K562 (cell line): ENCODE data around the gene ENG. TPM values are rescaled to one million over a fixed set of nuclear protein-coding genes. Genes with fewer than 3 reads are reported as not detected.

Experiments used
- ATAC-seq: fragments of 200-7000 bp; cut with Tn5 transposase; 3 replicates; pipeline ENCODE4 v1.9.1; 2020; ENCODE audit warnings: moderate library complexity
- BruUV-seq: library from RNA; stranded (reverse); fragments of 400-500 nt; replicated peaks from 2 replicates; lab custom pipeline; 2021; lab: Mats Ljungman, UMichigan
- CTCF ChIA-PET: fragments of 300-600 bp; formaldehyde crosslinking; extraction: SDS; loops from one replicate; lab custom pipeline; 2021; ENCODE audit warnings: low intra/inter-chr PET ratio; lab: Yijun Ruan, JAX
- POLR2A ChIA-PET: fragments of 300-600, 350-650 bp; sonication (Branson Sonifier 250); formaldehyde crosslinking; extraction: SDS; loops from one replicate; lab custom pipeline; 2021; ENCODE audit warnings: antibody characterized with exemption, inconsistent platforms; lab: Yijun Ruan, JAX
- DNase-seq, 4 experiments: peaks; one replicate each; pipeline versions ENCODE4 v3.0.0 to v3.0.0-alpha.2; 2011 to 2018; ENCODE audit warnings: low spot score in 3 of 4, mixed read lengths in 3 of 4; ENCODE audit errors: extremely low read depth in 1 of 4
- FAIRE-seq: peaks from 2 replicates; lab custom pipeline; 2011; peaks lifted over from hg19 to GRCh38; lab: Jason Lieb, UNC
- H2AFZ ChIP-seq: 2 replicates; pipeline ENCODE4 v1.6.0; 2011; ENCODE audit warnings: low read depth, low read length, control low read depth, inconsistent platforms
- H3K27ac ChIP-seq: fragments of 200-600 bp; 3 replicates; pipeline ENCODE4 v1.8.0; 2011; ENCODE audit warnings: low read depth, mild to moderate bottlenecking, control low read depth, inconsistent platforms, low read length, moderate library complexity, mixed read lengths; ENCODE audit errors: extremely low read depth
- H3K27me3 ChIP-seq, 2 experiments: fragments of 300-600 bp in 1 of 2; 2 replicates in 1 of 2; 3 replicates in 1 of 2; pipeline versions ENCODE4 v1.6.0 to v1.8.0; 2011; ENCODE audit warnings: inconsistent platforms in 2 of 2, low read length in 2 of 2, mild to moderate bottlenecking in 1 of 2, mixed read lengths in 1 of 2, moderate library complexity in 1 of 2; ENCODE audit not compliant: control insufficient read depth in 2 of 2, insufficient read depth in 2 of 2
- H3K36me3 ChIP-seq: fragments of 300-600 bp; 3 replicates; pipeline ENCODE4 v1.8.0; 2011; ENCODE audit warnings: mild to moderate bottlenecking, low read length, inconsistent platforms; ENCODE audit not compliant: control insufficient read depth, insufficient read depth
- H3K4me1 ChIP-seq, 2 experiments: fragments of 200-600 bp in 1 of 2; replicated peaks in 1 of 2; 2 replicates in 1 of 2; 3 replicates in 1 of 2; pipeline versions ENCODE4 v1.5.1 to v1.8.0; 2011; ENCODE audit warnings: inconsistent platforms in 2 of 2, low read length in 2 of 2, mild to moderate bottlenecking in 1 of 2, mixed read lengths in 1 of 2, moderate library complexity in 1 of 2; ENCODE audit not compliant: control insufficient read depth in 2 of 2, insufficient read depth in 2 of 2
- H3K4me2 ChIP-seq: 2 replicates; pipeline ENCODE4 v1.6.1; 2011; ENCODE audit warnings: low read length, control low read depth, inconsistent platforms, mixed read lengths; ENCODE audit not compliant: insufficient read depth
- H3K4me3 ChIP-seq: fragments of 200-600 bp; sonication (generic), shearing (Covaris generic); 2 replicates; pipeline ENCODE4 v1.5.1; 2016; ENCODE audit warnings: control low read depth, inconsistent platforms
- H3K79me2 ChIP-seq: fragments of 200-600 bp; 3 replicates; pipeline ENCODE4 v1.8.0; 2011; ENCODE audit warnings: low read length, inconsistent platforms; ENCODE audit not compliant: control insufficient read depth, insufficient read depth
- H3K9ac ChIP-seq, 2 experiments: 2 replicates each; pipeline versions ENCODE4 v1.6.0 to v1.6.1; 2011; ENCODE audit warnings: low read depth in 2 of 2, low read length in 2 of 2, control low read depth in 1 of 2, inconsistent platforms in 1 of 2, mild to moderate bottlenecking in 1 of 2, mixed read lengths in 1 of 2; ENCODE audit not compliant: insufficient read depth in 1 of 2
- H3K9me1 ChIP-seq: one replicate; pipeline ENCODE4 v1.6.0; 2011; ENCODE audit warnings: inconsistent platforms, mild to moderate bottlenecking, low read length, moderate library complexity; ENCODE audit not compliant: control insufficient read depth, insufficient read depth
- H3K9me3 ChIP-seq: replicated peaks from 2 replicates; pipeline ENCODE4 v1.5.1; 2011; ENCODE audit warnings: low read depth, low read length, inconsistent platforms; ENCODE audit not compliant: control insufficient read depth, insufficient read depth
- H4K20me1 ChIP-seq: replicated peaks from 2 replicates; pipeline ENCODE4 v1.6.1; 2011; ENCODE audit warnings: low read length, inconsistent platforms, mixed read lengths; ENCODE audit not compliant: control insufficient read depth, insufficient read depth
- CREB1 ChIP-seq, 2 experiments: sonication (generic) in 1 of 2; formaldehyde crosslinking in 1 of 2; IDR thresholded peaks; 2 replicates each; pipeline versions ENCODE4 v1.6.1 to v1.8.0; 2012 to 2022; ENCODE audit warnings: inconsistent platforms in 1 of 2, mild to moderate bottlenecking in 1 of 2, missing genetic modification reagents in 1 of 2, moderate library complexity in 1 of 2
- ERF ChIP-seq: fragments of 450-650 bp; formaldehyde crosslinking; IDR thresholded peaks from 2 replicates; pipeline ENCODE4 v1.4.0; 2020; ENCODE audit warnings: mild to moderate bottlenecking, mixed read lengths
- ETV5 ChIP-seq: sonication (generic); formaldehyde crosslinking; IDR thresholded peaks from 2 replicates; pipeline ENCODE4 v1.4.0; 2020; ENCODE audit warnings: low read depth, mild to moderate bottlenecking, missing genetic modification reagents
- HDAC8 ChIP-seq: fragments of 450-650 bp; IDR thresholded peaks from 2 replicates; pipeline ENCODE4 v1.6.1; 2016; ENCODE audit warnings: mild to moderate bottlenecking, missing genetic modification characterization, moderate library complexity, missing compliant biosample characterization
- MYC ChIP-seq, 2 experiments: fragments of 250-450 bp in 1 of 2; sonication (Bioruptor Pico) in 1 of 2; IDR thresholded peaks; 2 replicates each; pipeline versions ENCODE4 v1.5.1 to v1.6.1; 2012 to 2021; ENCODE audit warnings: low read depth in 2 of 2, borderline replicate concordance in 1 of 2, improper control_type of control experiment in 1 of 2, low read length in 1 of 2, mild to moderate bottlenecking in 1 of 2, moderate library complexity in 1 of 2
- NCOA4 ChIP-seq: fragments of 450-650 bp; IDR thresholded peaks from 2 replicates; pipeline ENCODE4 v1.6.1; 2018; ENCODE audit warnings: mild to moderate bottlenecking; ENCODE audit not compliant: partially characterized antibody
- NUFIP1 ChIP-seq: fragments of 450-650 bp; IDR thresholded peaks from 2 replicates; pipeline ENCODE4 v1.6.1; 2018; ENCODE audit not compliant: partially characterized antibody
- SNIP1 ChIP-seq: fragments of 450-650 bp; IDR thresholded peaks from 2 replicates; pipeline ENCODE4 v1.7.1; 2017; ENCODE audit warnings: low read depth, mild to moderate bottlenecking
- SNRNP70 ChIP-seq: fragments of 200-400 bp; formaldehyde crosslinking; optimal IDR thresholded peaks from 2 replicates; pipeline ENCODE3; 2017; ENCODE audit warnings: low read depth, low read length
- SRSF7 ChIP-seq: fragments of 200-400 bp; formaldehyde crosslinking; optimal IDR thresholded peaks from 2 replicates; pipeline ENCODE3; 2017; ENCODE audit warnings: mild to moderate bottlenecking, low read depth, low read length
- TAF7 ChIP-seq: fragments of 450-650 bp; IDR thresholded peaks from 2 replicates; pipeline ENCODE4 v1.6.1; 2016; ENCODE audit warnings: missing genetic modification characterization, missing compliant biosample characterization
- TCF7L2 ChIP-seq: fragments of 150-350 bp; IDR thresholded peaks from 2 replicates; pipeline ENCODE4 v1.6.1; 2016; ENCODE audit warnings: low read depth, mild to moderate bottlenecking, low read length, moderate library complexity
- ZBED1 ChIP-seq: IDR thresholded peaks from 2 replicates; pipeline ENCODE4 v1.6.1; 2014
- ZNF583 ChIP-seq: fragments of 250-450 bp; sonication (Bioruptor Pico); IDR thresholded peaks from 2 replicates; pipeline ENCODE4 v1.4.0; 2020
- ZNF830 ChIP-seq: fragments of 250-450 bp; sonication (Bioruptor Pico); IDR thresholded peaks from 2 replicates; pipeline ENCODE4 v1.5.0; 2021; ENCODE audit warnings: mild to moderate bottlenecking
- WGBS: fragments of 100-300 bp; shearing (Covaris generic); methylation state at CpG from one replicate; pipeline ENCODE4 v1.1.6; 2016; ENCODE audit warnings: low coverage, mixed read lengths; ENCODE audit not compliant: insufficient coverage; ENCODE audit errors: missing lambda C conversion rate; 5-methylcytosine and 5-hydroxymethylcytosine counted together
- in situ Hi-C: fragments of 300-500 bp; cut with MboI; formaldehyde crosslinking; loops from 4 replicates; pipeline ENCODE4 v1.15.0; 2018; ENCODE audit warnings: inconsistent platforms, mixed read lengths
- intact Hi-C: fragments of 100-400 bp; cut with micrococcal nuclease; formaldehyde crosslinking; loops from 2 replicates; pipeline ENCODE4 v1.14.2; 2022
- polyA plus RNA-seq, 8 experiments: library from polyadenylated mRNA; depleted of rRNA in 4 of 8; stranded (reverse) in 5 of 8; unstranded in 3 of 8; fragments of >200 nt; fragmentation: Nextera tagmentation in 2 of 8; fragmentation: Illumina TruSeq in 1 of 8; extraction: Ambion mirVana in 2 of 8; extraction: Trizol in 1 of 8; gene quantifications; 2 replicates each; pipeline versions ENCODE4 v1.2.1 to v1.2.3, GENCODE V29; 2011 to 2014; ENCODE audit warnings: inconsistent platforms in 1 of 8, missing spikeins in 1 of 8
- total RNA-seq, 7 experiments: library from RNA; depleted of rRNA in 6 of 7; stranded (reverse); fragments of >200 nt in 6 of 7; fragmentation: Illumina TruSeq in 2 of 7; extraction: Trizol in 2 of 7; gene quantifications; 2 replicates each; pipeline versions ENCODE4 v1.2.1 to v1.2.3, GENCODE V29; 2011 to 2021; ENCODE audit warnings: low replicate concordance in 1 of 7
- TF ChIP-seq, protein P1 (sequence below): sonication (generic); formaldehyde crosslinking; IDR thresholded peaks from 2 replicates; pipeline ENCODE4 v1.5.0; 2020; ENCODE audit warnings: missing genetic modification reagents

ENG gene
- total and polyA plus RNA-seq, 9 of the 15 experiments (the other 6 are each of a cell fraction or from before 2014, with no cell fraction given) = 0.04 to 0.40 (median 0.14) TPM; not detected in 1

DNA sequence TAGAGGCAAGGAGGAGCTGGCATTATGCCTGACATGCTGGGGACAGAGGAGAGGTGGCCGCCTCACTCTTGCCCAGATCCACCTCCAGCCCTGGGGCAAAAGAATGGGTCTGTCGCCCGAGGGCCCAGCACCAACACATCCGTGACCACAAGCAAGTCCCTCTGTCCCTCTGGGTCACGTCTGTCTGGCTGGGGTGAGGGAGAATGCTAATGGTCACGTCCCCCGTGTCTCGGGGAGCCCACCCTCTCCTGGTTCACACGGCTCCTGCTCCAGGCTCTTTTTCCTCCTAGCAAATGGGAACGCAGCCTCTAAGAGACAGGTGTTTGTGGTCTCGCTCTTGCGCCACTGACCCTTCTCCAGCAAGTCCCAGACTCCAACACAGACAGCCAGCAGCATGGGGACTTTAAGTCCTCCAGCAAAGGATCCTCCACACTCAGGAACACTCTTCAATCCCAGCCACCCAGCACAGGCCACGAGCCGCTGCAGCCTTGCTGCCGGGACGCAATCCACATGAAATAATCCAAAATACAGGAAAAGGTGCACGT, 4.1 kb downstream of the ENG start:
- POLR2A ChIA-PET = no interaction called here
- Histone ChIP-seq H3K27me3 (no peaks in the 10 kb centered on the region), H2AFZ (no peak overlapping the region), H3K36me3 (no peaks in the 10 kb centered on the region), H3K79me2 (no peaks in the 10 kb centered on the region), H3K9ac (peak overlapping the region in 1 of 2 experiments; percentile 40; a peak in 1 of 4 replicates), H3K9me3 (peaks cover 17% of the 10 kb centered on the region), H3K4me3 (no peak overlapping the region), H3K4me2 (no peak overlapping the region), H3K27ac (no peak overlapping the region), H3K4me1 (peaks cover 17 to 31% of the 10 kb centered on the region in 2 experiments; a peak in 4 of 5 replicates), H3K9me1 (peaks cover 3% of the 10 kb centered on the region), H4K20me1 (no peaks in the 10 kb centered on the region)
- in situ Hi-C loops = no loop called here
- intact Hi-C loops = no loop called here
- TF ChIP-seq SNIP1 = no peak
- no peak for TF ChIP-seq ZNF830 (CRISPR knock-in tag)
- no peak for TF ChIP-seq ZNF583 (CRISPR knock-in tag)
- FAIRE-seq (no peak), DNase-seq (no peak), ATAC-seq (no peak)
- BruUV-seq = no TSS peak
- 79% methylated on average over 17 of the region's 17 CpGs for WGBS
- CTCF ChIA-PET = no interaction called here

DNA sequence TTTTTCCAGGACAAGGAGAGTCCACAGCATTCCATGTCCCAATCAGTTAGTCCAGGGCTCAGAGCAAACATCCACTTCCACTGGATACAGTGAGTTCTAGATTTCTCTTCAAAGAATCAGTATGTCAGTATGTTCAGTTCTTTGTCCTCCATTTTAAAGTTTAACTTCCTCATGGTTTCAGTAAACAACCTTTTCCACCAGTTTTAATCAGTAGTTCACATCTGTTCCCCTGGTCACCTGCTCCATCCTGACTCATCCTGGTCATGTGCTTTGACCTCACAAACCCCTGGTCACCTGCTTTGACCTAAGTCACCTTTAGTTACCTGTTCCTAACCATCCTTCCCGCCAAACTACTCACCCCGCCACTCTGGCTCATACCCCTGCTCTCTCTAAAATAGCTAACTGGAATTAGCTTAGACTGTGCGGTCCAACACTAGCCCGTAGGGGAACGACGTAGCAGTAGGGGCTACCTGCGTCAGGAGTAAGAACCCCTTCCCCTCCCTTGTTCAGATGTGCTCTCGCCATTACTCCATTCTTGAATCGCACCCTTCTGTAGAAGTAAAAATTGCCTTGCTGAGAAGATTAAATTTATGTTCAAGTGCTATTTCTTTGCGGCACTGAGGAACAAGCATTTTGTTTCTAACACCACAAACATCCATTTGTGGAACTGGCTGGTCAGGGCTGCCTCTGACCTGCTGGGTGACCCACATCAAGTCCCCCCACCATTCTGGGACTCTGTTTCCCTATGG, 5.5 kb downstream of the ENG start:
- peaks cover 3% of the 10 kb centered on the region for H3K9me1 ChIP-seq
- H2AFZ ChIP-seq = no peak overlapping the region
- WGBS = 83% methylated on average over 8 of the region's 10 CpGs
- no peak overlapping the region for H3K4me3 ChIP-seq
- CTCF ChIA-PET = no interaction called here
- H3K36me3 ChIP-seq = no peaks in the 10 kb centered on the region
- in situ Hi-C loops = no loop called here
- H3K4me2 ChIP-seq = 0 out of 2 replicates have a peak overlapping the region, but pooled peaks have one; percentile 3
- peaks cover 17% of the 10 kb centered on the region for H3K9me3 ChIP-seq
- no peaks in the 10 kb centered on the region for H3K79me2 ChIP-seq
- peaks cover 23 to 32% of the 10 kb centered on the region in 2 experiments for H3K4me1 ChIP-seq
- no peaks in the 10 kb centered on the region for H3K27me3 ChIP-seq
- POLR2A ChIA-PET = no interaction called here
- no peak overlapping the region for H3K9ac ChIP-seq
- FAIRE-seq (no peak), ATAC-seq (no peak), DNase-seq (no peak)
- intact Hi-C loops = no loop called here
- BruUV-seq = no TSS peak
- H3K27ac ChIP-seq = peak overlapping the region; percentile 25; the same call in 1 of the 3 replicates
- H4K20me1 ChIP-seq = no peaks in the 10 kb centered on the region
- TF ChIP-seq SRSF7 (no peak), SNRNP70 (no peak), TAF7 (no peak), NUFIP1 (no peak), ERF (no peak), CREB1 (IDR thresholded peaks at IDR 0.05) (no peak), CREB1 (CRISPR knock-in tag; IDR thresholded peaks at IDR 0.05) (no peak), NCOA4 (no peak), ETV5 (no peak), HDAC8 (no peak), MYC (IDR thresholded peaks at IDR 0.05; ENCODE audit: low read depth, low read length) (no peak), MYC (CRISPR knock-in tag; IDR thresholded peaks at IDR 0.05; ENCODE audit: borderline replicate concordance, low read depth) (no peak), ZBED1 (no peak), TCF7L2 (no peak)
- TF ChIP-seq, protein P1, sequence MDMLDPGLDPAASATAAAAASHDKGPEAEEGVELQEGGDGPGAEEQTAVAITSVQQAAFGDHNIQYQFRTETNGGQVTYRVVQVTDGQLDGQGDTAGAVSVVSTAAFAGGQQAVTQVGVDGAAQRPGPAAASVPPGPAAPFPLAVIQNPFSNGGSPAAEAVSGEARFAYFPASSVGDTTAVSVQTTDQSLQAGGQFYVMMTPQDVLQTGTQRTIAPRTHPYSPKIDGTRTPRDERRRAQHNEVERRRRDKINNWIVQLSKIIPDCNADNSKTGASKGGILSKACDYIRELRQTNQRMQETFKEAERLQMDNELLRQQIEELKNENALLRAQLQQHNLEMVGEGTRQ (CRISPR knock-in tag) = 0 out of 2 replicates have a peak, but pooled peaks have one; percentile 9
